Eye (tissue), 1 donor: Measurements from ENCODE around the gene CDH23.

Source experiments
- DNase-seq: peaks from one replicate; pipeline ENCODE4 v3.0.0-alpha.2; 2015

CDH23 gene

GRCh38 chr10:71788954-71789353 lies 392.2 kb downstream of the CDH23 start:
- no peak for DNase-seq

DNA sequence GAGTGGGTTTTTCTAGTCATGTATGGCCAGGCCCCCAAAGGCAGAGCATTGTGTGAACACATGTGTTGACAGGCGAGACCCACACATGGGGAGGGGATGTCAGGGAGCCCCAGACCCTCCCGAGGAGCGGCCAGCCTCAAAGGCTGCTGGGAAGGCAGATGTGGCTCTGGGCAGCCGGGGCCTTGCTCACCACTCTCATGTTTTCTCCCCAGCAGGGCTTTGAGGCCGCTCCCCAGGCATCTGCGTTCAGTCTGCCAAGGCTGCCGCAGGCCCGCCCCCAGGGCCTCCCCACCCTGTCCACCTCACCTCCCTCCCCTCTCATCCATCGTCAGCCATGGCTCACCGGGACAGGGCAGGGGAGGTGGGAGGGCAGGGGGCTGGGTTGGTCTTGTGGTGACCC lies 393.2 kb downstream of the CDH23 start:
- DNase-seq = no peak

DNA sequence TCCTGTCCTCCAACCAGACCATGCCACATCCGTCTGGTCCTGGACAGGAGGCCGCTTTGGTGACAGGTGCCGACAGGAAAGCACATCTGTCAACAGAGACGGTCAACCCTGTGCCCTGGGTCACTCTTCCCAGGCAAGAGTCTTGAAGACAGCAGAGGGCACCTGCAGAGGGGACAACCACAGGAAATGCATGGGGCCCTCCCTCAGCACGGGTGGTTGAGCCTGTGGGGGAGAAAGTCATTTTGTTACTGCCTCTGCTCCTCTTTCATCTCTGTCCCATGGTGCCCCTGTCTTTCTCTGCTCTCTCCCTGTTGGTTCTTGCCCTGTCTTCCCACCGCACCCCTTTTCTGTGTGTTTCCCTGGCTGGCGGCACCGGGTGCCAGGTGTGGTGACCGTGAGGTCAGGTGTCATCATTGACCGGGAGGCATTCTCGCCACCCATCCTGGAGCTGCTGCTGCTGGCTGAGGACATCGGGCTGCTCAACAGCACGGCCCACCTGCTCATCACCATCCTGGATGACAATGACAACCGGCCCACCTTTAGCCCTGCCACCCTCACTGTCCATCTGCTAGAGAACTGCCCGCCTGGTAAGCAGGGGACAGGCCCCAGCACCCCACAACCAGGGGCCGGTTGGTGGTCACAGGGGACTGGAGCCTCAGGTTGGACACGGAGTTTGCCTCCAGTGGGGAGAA lies 394.2 kb downstream of the CDH23 start:
- no peak for DNase-seq

- peak; percentile 71 for DNase-seq
Measured at GRCh38 chr10:71795248-71795647, 398.5 kb downstream of the CDH23 start.

DNA sequence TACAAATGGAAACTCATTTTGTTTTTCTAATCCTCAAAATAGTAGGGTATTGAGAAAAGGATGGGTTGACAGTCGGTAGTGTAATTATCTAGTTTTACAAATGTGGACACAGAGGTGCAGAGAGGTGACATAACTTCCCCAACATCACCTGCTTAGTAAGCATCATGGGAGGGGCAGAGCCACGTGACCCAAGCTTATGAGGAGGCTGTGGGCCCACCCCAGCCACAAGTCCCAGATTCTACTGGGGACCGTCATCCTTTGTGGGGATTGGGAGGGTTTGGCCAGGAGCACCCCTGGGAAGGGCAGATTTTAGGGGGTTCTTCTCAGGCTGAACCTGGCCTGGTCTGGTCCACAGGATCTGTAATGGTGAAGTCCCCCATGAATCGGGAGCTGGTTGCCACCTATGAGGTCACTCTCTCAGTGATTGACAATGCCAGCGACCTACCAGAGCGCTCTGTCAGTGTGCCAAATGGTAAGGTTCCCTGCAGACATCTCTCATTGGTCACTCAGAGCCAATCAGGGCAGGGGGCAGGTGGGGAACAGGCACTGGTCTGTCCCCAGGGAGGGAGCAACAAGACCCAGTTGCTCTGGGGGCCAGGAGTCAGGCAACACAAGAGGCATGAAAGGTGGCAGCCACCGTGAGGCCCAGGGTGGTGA lies 400.2 kb downstream of the CDH23 start:
- DNase-seq = no peak

- DNase-seq = no peak
Measured at GRCh38 chr10:71797533-71798307, 401.0 kb downstream of the CDH23 start.

- no peak for DNase-seq
Measured at GRCh38 chr10:71798308-71798624, 401.5 kb downstream of the CDH23 start.

DNA sequence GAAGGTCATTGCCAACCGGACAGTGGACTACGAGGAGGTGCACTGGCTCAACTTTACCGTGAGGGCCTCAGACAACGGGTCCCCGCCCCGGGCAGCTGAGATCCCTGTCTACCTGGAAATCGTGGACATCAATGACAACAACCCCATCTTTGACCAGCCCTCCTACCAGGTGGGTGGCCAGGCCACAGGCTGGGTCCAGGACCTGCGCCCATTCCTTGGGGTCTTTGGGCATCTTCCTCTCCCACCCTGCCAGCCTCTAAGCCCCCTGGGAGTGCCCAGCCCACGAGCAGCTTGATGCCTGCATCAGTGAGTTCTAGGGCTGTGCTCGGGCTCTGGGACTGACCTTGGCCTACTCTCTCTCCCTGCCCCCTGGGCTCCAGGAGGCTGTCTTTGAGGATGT lies 402.4 kb downstream of the CDH23 start:
- no peak for DNase-seq

DNA sequence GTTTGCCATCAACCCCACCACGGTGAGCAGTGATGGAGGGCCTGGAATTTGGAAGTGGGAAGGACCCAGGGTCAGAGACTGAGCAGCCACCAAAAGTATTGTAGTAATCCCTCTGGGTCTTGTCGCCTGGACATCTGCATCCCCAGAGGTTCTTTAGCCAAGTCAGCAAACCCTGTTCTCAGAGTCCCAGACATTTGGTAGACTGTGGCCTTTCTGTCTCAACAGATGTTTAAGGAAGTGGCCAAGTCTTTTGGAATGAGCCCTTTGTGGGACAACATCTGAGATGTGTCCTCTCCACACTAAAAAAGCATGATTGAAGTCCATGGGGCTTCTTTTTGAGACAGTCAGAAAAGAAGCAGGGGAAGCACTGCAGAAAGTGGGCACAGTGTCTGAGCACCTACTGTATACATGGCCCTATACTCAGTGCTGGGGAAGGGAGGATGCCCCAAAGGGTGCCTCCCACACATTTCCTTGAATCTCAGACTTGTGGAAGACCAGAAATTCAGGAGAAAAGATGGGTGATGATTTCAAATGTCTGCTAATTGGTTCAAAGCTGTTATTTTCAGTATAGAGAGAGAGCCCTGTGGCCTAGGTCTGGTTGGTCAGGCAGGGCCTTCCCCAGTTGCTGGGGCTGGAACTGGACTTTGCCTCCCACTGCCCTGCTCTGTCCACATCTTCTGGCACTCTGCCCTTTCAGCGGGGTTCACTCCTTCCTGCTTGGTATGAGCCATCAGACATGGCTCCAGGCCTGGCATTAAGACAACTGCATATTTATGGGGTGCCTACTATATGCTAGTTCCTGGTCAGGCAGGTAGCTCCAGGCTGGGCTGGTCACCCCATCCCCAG lies 403.1 kb downstream of the CDH23 start:
- DNase-seq = no peak

- no peak for DNase-seq
Measured at GRCh38 chr10:71801361-71801760, 404.6 kb downstream of the CDH23 start.

- no peak for DNase-seq
Measured at GRCh38 chr10:71802235-71802634, 405.5 kb downstream of the CDH23 start.

DNA sequence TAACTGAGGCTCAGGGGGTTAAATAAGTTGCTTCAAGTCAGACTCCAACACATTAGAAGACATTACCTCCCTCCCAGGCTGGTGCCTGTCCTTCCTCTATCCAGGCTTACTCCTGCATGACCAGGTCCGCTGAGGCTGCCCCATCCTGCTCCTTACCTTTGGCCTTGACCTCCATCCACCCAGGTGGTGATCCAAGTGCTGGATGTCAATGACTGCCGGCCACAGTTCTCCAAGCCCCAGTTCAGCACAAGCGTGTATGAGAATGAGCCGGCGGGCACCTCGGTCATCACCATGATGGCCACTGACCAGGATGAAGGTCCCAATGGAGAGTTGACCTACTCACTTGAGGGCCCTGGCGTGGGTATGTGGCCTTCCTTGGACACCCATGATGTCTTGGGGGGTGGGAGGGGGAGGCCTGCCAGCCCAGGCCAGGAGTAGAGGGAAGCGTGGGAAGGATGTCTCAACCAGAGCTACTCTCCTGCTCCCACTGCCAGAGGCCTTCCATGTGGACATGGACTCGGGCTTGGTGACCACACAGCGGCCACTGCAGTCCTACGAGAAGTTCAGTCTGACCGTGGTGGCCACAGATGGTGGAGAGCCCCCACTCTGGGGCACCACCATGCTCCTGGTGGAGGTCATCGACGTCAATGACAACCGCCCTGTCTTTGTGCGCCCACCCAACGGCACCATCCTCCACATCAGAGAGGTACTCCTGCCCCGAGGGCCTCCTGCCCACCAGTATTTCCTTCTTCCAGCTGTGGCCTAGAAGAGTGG lies 406.2 kb downstream of the CDH23 start:
- DNase-seq = no peak

DNA sequence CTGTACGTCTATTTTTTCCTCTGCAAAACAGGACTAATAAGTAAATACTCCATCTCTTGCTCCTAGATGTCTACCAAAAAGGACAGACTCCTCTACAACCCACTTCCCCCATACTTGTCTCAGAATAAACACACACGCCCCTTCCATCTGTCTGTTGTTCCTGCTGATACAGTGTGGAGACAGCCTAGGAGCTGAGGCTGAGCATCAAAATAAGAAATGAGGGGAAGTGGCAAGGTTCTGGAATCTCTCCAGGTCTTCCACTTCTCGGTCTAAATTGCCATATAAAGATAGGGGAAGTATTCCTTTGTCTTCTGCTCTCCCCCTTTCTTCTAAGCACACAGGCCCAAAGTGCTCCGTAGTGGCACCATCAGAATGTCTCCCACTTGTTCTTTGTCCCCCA lies 407.4 kb downstream of the CDH23 start:
- no peak for DNase-seq

DNA sequence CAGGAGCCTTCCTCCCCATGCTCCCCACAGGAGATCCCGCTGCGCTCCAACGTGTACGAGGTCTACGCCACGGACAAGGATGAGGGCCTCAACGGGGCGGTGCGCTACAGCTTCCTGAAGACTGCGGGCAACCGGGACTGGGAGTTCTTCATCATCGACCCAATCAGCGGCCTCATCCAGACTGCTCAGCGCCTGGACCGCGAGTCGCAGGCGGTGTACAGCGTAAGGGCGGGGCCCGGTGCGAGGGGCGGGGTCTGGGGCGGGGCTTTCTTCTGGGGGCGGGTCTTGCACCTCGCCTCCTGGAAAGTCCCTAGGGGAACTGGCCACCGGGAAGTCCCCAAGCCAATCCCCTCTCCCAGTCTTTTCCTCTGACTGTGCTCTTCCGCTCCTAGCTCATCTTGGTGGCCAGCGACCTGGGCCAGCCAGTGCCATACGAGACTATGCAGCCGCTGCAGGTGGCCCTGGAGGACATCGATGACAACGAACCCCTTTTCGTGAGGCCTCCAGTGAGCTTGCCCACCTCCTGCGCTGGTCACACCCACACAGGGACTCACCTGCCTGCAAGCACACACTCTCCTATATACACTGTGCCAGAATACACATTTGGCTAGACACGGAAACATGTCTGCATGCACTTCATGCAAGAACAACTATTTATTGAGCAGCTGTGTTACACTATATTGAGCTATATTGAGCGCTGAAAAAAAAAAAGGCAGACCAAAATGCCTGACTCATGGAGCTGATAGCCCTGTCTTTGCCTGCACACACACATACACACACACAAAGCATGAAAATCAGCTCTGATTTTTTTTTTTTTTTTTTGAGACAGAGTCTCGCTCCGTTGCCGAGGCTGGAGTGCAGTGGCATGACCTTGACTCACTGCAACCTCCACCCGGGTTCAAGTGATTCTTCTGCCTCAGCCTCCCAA lies 409.3 kb downstream of the CDH23 start:
- peak; percentile 59 for DNase-seq

GRCh38 chr10:71806704-71807556 lies 410.2 kb downstream of the CDH23 start:
- no peak for DNase-seq

GRCh38 chr10:71807557-71808510 lies 411.1 kb downstream of the CDH23 start:
- DNase-seq = no peak

- DNase-seq = no peak
Measured at GRCh38 chr10:71809628-71810027, 412.9 kb downstream of the CDH23 start.

DNA sequence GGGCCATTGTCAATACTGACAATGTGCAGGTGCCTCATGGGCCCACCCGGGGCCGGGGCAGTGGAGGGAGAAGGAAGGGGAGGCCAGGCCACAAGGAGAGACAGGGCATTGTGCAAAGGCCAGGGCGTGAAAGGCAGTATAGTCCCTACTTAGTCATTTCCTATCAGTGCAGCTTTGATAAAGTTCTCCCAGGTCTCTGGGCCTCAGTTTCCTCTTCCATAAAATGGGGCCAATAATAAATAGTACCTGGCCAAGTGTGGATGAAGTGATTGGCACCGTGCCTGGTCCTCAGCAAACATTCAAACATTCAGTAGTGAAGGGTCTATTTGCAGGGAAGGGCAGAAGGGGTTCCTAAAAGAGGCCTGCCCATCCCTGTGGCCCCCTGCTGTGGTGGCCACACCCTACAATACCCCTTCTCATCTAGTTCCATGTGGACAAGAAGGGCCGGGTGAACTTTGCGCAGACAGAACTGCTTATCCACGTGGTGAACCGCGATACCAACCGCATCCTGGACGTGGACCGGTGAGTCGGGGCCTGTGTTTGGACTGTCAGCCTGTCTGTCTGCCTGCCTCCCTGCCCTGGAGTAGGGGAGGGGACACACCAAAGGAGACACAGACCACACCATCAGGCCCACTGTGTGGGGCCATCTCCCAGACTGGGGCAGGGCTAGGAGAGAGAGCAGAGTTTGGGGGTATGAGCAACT lies 413.5 kb downstream of the CDH23 start:
- DNase-seq = no peak
